Measurements from ENCODE around the gene AMOT. TPM values are rescaled to one million over a fixed set of nuclear protein-coding genes. Genes with fewer than 3 reads are reported as not detected.
A peak's percentile ranks its signal among the peaks of the same experiment; 100 is the strongest.

The AMOT gene
- total RNA-seq, 6 donors from 2014 or later, result 4.2 to 18.9 (median 8.0) TPM

- Histone ChIP-seq H3K4me3 (no peak overlapping the region), H3K27me3 (no peaks in the 10 kb centered on the region), H3K4me1 (peaks cover 0 to 10% (median 2%) of the 10 kb centered on the region in 4 donors), H3K9me3 (no peaks in the 10 kb centered on the region), H3K36me3 (no peaks in the 10 kb centered on the region), H3K27ac (no peak overlapping the region)
- ATAC-seq (ENCODE audit: low FRiP score in 2 of 2), result peak in 1 of 2 donors; percentile 75
- TF ChIP-seq, protein P1, sequence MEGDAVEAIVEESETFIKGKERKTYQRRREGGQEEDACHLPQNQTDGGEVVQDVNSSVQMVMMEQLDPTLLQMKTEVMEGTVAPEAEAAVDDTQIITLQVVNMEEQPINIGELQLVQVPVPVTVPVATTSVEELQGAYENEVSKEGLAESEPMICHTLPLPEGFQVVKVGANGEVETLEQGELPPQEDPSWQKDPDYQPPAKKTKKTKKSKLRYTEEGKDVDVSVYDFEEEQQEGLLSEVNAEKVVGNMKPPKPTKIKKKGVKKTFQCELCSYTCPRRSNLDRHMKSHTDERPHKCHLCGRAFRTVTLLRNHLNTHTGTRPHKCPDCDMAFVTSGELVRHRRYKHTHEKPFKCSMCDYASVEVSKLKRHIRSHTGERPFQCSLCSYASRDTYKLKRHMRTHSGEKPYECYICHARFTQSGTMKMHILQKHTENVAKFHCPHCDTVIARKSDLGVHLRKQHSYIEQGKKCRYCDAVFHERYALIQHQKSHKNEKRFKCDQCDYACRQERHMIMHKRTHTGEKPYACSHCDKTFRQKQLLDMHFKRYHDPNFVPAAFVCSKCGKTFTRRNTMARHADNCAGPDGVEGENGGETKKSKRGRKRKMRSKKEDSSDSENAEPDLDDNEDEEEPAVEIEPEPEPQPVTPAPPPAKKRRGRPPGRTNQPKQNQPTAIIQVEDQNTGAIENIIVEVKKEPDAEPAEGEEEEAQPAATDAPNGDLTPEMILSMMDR (IDR thresholded peaks at IDR 0.05), result no peak
- TF ChIP-seq POLR2AphosphoS5 (IDR thresholded peaks at IDR 0.05) (no peak), EP300 (IDR thresholded peaks at IDR 0.05) (no peak), POLR2A (IDR thresholded peaks at IDR 0.05) (no peak)
- WGBS, 2 donors, result 49 to 80% methylated on average over 1 to 2 of the region's 2 CpGs
- DNase-seq, result no peak
These were observed 21.5 kb downstream of the AMOT start for GRCh38 chrX:112819008-112819640.

GRCh38 chrX:112818114-112819007 lies 22.3 kb downstream of the AMOT start:
- whole genome bisulfite sequencing, 2 donors, result 61 to 78% methylated on average over 9 to 11 of the region's 11 CpGs
- no peak overlapping the region for H3K4me3 ChIP-seq
- no peak for DNase-seq
- H3K27me3 ChIP-seq, result no peaks in the 10 kb centered on the region
- peaks cover 0 to 10% (median 2%) of the 10 kb centered on the region in 4 donors for H3K4me1 ChIP-seq
- TF ChIP-seq EP300 (IDR thresholded peaks at IDR 0.05) (no peak), POLR2AphosphoS5 (IDR thresholded peaks at IDR 0.05) (no peak), POLR2A (IDR thresholded peaks at IDR 0.05) (no peak)
- TF ChIP-seq, protein P1 (IDR thresholded peaks at IDR 0.05), result no peak
- no peak for ATAC-seq (ENCODE audit: low FRiP score in 2 of 2)
- H3K9me3 ChIP-seq, result no peaks in the 10 kb centered on the region
- H3K27ac ChIP-seq, result no peak overlapping the region
- no peaks in the 10 kb centered on the region for H3K36me3 ChIP-seq

- no peak overlapping the region for H3K27ac ChIP-seq
- DNase-seq (no peak), ATAC-seq (ENCODE audit: low FRiP score in 2 of 2) (no peak)
- TF ChIP-seq POLR2AphosphoS5 (IDR thresholded peaks at IDR 0.05) (no peak), POLR2A (IDR thresholded peaks at IDR 0.05) (no peak), EP300 (IDR thresholded peaks at IDR 0.05) (no peak)
- TF ChIP-seq, protein P1 (IDR thresholded peaks at IDR 0.05), result no peak
- peaks cover 0 to 10% (median 2%) of the 10 kb centered on the region in 4 donors for H3K4me1 ChIP-seq
- H3K4me3 ChIP-seq, result no peak overlapping the region
- H3K27me3 ChIP-seq, result no peaks in the 10 kb centered on the region
- no peaks in the 10 kb centered on the region for H3K36me3 ChIP-seq
- 73 to 100% methylated on average over 2 of the region's 2 CpGs for WGBS, 2 donors
- no peaks in the 10 kb centered on the region for H3K9me3 ChIP-seq
These were observed 23.7 kb downstream of the AMOT start for GRCh38 chrX:112816908-112817307.

- TF ChIP-seq EP300 (IDR thresholded peaks at IDR 0.05), result no peak
- no peak for TF ChIP-seq POLR2A (IDR thresholded peaks at IDR 0.05)
- TF ChIP-seq, protein P1 (IDR thresholded peaks at IDR 0.05), result no peak
- TF ChIP-seq POLR2AphosphoS5 (IDR thresholded peaks at IDR 0.05), result no peak
- Histone ChIP-seq H3K36me3 (no peaks in the 10 kb centered on the region), H3K9me3 (no peaks in the 10 kb centered on the region), H3K27ac (no peak overlapping the region), H3K4me3 (no peak overlapping the region), H3K4me1 (no peaks in the 10 kb centered on the region), H3K27me3 (no peaks in the 10 kb centered on the region)
- 58 to 100% methylated on average over 1 to 2 of the region's 2 CpGs for WGBS, 2 donors
- DNase-seq, result no peak
- ATAC-seq (ENCODE audit: low FRiP score in 2 of 2), result peak in 1 of 2 donors; percentile 26
These were observed 26.1 kb downstream of the AMOT start for GRCh38 chrX:112814496-112814895.
